Erythroblast (primary cell): ENCODE measurements around the gene C1orf74.

Experiments
- GATA1 ChIP-seq: IDR thresholded peaks from 2 replicates; pipeline ENCODE4 v1.6.1; 2011; ENCODE audit warnings: low read depth, mild to moderate bottlenecking, control low read depth, low read length, moderate library complexity
- POLR2A ChIP-seq: IDR thresholded peaks from 2 replicates; pipeline ENCODE4 v1.6.1; 2011; ENCODE audit warnings: mild to moderate bottlenecking, low read length

- TF ChIP-seq POLR2A (no peak), GATA1 (no peak)
These were observed 35.2 kb downstream of the C1orf74 start for GRCh38 chr1:209749205-209749604.
